Measurements from ENCODE around the gene PRKRA.

- TF ChIP-seq ZNF121 (CRISPR knock-in tag; IDR thresholded peaks at IDR 0.05), result no peak
- no peak for TF ChIP-seq ZNF775 (CRISPR knock-in tag; IDR thresholded peaks at IDR 0.05; ENCODE audit: borderline replicate concordance)
Measured at GRCh38 chr2:178418426-178418825, 32.5 kb downstream of the PRKRA start.
